ENCODE results near the gene TOM1L2.

GRCh38 chr17:17813725-17814095, 158.5 kb downstream of the TOM1L2 start:
- TF ChIP-seq CTCF (IDR thresholded peaks at IDR 0.05; ENCODE audit: low read length) (no peak), EZH2 (optimal IDR thresholded peaks at IDR 0.05; ENCODE audit: low read depth, low read length) (no peak)

All from MM.1S (cell line).